GM12878 (cell line): ENCODE measurements around the gene SPEG. TPM values are rescaled to one million over a fixed set of nuclear protein-coding genes. Genes with fewer than 3 reads are reported as not detected.

Experiments used
- ATAC-seq: fragments of 200-7000 bp; cut with Tn5 transposase; 3 replicates; pipeline ENCODE4 v1.9.1; 2020; ENCODE audit warnings: mild to moderate bottlenecking, moderate library complexity
- BruUV-seq: library from RNA; stranded (reverse); fragments of 400-500 nt; replicated peaks from 2 replicates; lab custom pipeline; 2021; lab: Mats Ljungman, UMichigan
- CTCF ChIA-PET: fragments of 300-600 bp; sonication (Branson Sonifier 250); formaldehyde crosslinking; extraction: SDS; loops from one replicate; lab custom pipeline; 2021; ENCODE audit warnings: inconsistent platforms; lab: Yijun Ruan, JAX
- POLR2A ChIA-PET: fragments of 350-600 bp; formaldehyde crosslinking; extraction: SDS; loops from one replicate; lab custom pipeline; 2021; ENCODE audit warnings: inconsistent platforms; lab: Charles Lee
- RAD21 ChIA-PET: fragments of 300-600 bp; sonication (Branson Sonifier 250); formaldehyde crosslinking; loops from one replicate; lab custom pipeline; 2023; ENCODE audit warnings: antibody characterized with exemption; ENCODE audit not compliant: unreplicated experiment; lab: Charles Lee
- SMC1A ChIA-PET: fragments of 300-600 bp; sonication (Branson Sonifier 250); formaldehyde crosslinking; loops from one replicate; lab custom pipeline; 2023; ENCODE audit not compliant: unreplicated experiment, uncharacterized antibody; lab: Charles Lee
- DNase-seq: peaks from one replicate; pipeline ENCODE4 v3.0.0-alpha.2; 2011; ENCODE audit warnings: low read depth, low spot score
- FAIRE-seq: peaks from 3 replicates; lab custom pipeline; 2011; peaks lifted over from hg19 to GRCh38; lab: Jason Lieb, UNC
- H2AFZ ChIP-seq: 2 replicates; pipeline ENCODE4 v1.6.0; 2011; ENCODE audit warnings: low read depth, low read length, control low read depth; ENCODE audit not compliant: control insufficient read depth
- H3K27ac ChIP-seq: 2 replicates; pipeline ENCODE4 v1.5.1; 2011; ENCODE audit warnings: control low read depth; ENCODE audit not compliant: control insufficient read depth, insufficient read depth
- H3K27me3 ChIP-seq, 2 experiments: replicated peaks in 1 of 2; 2 replicates each; pipeline versions ENCODE4 v1.6.0 to v1.6.1; 2011; ENCODE audit warnings: low read length in 1 of 2; ENCODE audit not compliant: control insufficient read depth in 2 of 2, insufficient read depth in 2 of 2
- H3K36me3 ChIP-seq, 2 experiments: 2 replicates each; pipeline ENCODE4 v1.5.1; 2011; ENCODE audit warnings: low read length in 1 of 2; ENCODE audit not compliant: control insufficient read depth in 2 of 2, insufficient read depth in 2 of 2
- H3K4me1 ChIP-seq: 2 replicates; pipeline ENCODE4 v1.6.1; 2011; ENCODE audit warnings: mild to moderate bottlenecking, low read length, moderate library complexity, mixed read lengths; ENCODE audit not compliant: control insufficient read depth, insufficient read depth
- H3K4me2 ChIP-seq: 2 replicates; pipeline ENCODE4 v1.6.0; 2011; ENCODE audit warnings: control low read depth; ENCODE audit not compliant: control insufficient read depth, insufficient read depth
- H3K4me3 ChIP-seq: fragments of 200-600 bp; sonication (generic); 2 replicates; pipeline ENCODE4 v1.5.1; 2016
- H3K79me2 ChIP-seq: 2 replicates; pipeline ENCODE4 v1.6.0; 2011; ENCODE audit warnings: low read length; ENCODE audit not compliant: control insufficient read depth, insufficient read depth
- H3K9ac ChIP-seq: 2 replicates; pipeline ENCODE4 v1.8.0; 2011; ENCODE audit warnings: low read length, control low read depth, mixed read lengths; ENCODE audit not compliant: control insufficient read depth, insufficient read depth
- H3K9me3 ChIP-seq: replicated peaks from 3 replicates; pipeline ENCODE4 v1.5.1; 2011; ENCODE audit warnings: mild to moderate bottlenecking, low read length; ENCODE audit not compliant: control insufficient read depth, insufficient read depth
- H4K20me1 ChIP-seq: 2 replicates; pipeline ENCODE4 v1.6.0; 2011; ENCODE audit not compliant: control insufficient read depth, insufficient read depth
- BHLHE40 ChIP-seq, 2 experiments: fragments of 450-650 bp in 1 of 2; IDR thresholded peaks; 2 replicates each; pipeline ENCODE4 v1.6.1; 2011 to 2017; ENCODE audit warnings: low read depth in 2 of 2, borderline replicate concordance in 1 of 2, improper control_type of control experiment in 1 of 2, low read length in 1 of 2, mild to moderate bottlenecking in 1 of 2
- CBFB ChIP-seq: IDR thresholded peaks from 2 replicates; pipeline ENCODE4 v1.6.1; 2016; ENCODE audit warnings: antibody characterized with exemption, low read depth
- CHD1 ChIP-seq: IDR thresholded peaks from 2 replicates; pipeline ENCODE4 v1.6.1; 2012; ENCODE audit warnings: low read depth, low read length, improper control_type of control experiment
- CHD4 ChIP-seq: fragments of 200-600 bp; sonication (generic); IDR thresholded peaks from 2 replicates; pipeline ENCODE4 v1.6.1; 2016; ENCODE audit warnings: mild to moderate bottlenecking
- HDGF ChIP-seq: fragments of 450-650 bp; IDR thresholded peaks from 2 replicates; pipeline ENCODE4 v1.6.1; 2016; ENCODE audit warnings: antibody characterized with exemption
- PAX8 ChIP-seq: fragments of 450-650 bp; IDR thresholded peaks from 2 replicates; pipeline ENCODE4 v1.6.1; 2017; ENCODE audit warnings: mild to moderate bottlenecking, moderate library complexity
- SIX5 ChIP-seq: IDR thresholded peaks from 2 replicates; pipeline ENCODE4 v1.6.1; 2011; ENCODE audit warnings: mild to moderate bottlenecking, low read depth, low read length, moderate library complexity; ENCODE audit not compliant: severe bottlenecking
- SP1 ChIP-seq: IDR thresholded peaks from one replicate; pipeline ENCODE4 v1.6.1; 2011; ENCODE audit warnings: low read depth, low read length
- SUZ12 ChIP-seq: fragments of 200-600 bp; sonication (generic); IDR thresholded peaks from one replicate; pipeline ENCODE4 v1.6.1; 2018; ENCODE audit warnings: antibody characterized with exemption, mild to moderate bottlenecking; ENCODE audit not compliant: unreplicated experiment
- WGBS: methylation state at CpG from one replicate; pipeline ENCODE4 v1.1.6; 2016; ENCODE audit warnings: low lambda C conversion rate; ENCODE audit not compliant: insufficient replicate concordance, insufficient coverage; ENCODE audit errors: missing lambda C conversion rate; 5-methylcytosine and 5-hydroxymethylcytosine counted together
- in situ Hi-C: fragments of 300-500 bp; cut with MboI; formaldehyde crosslinking; loops from 9 replicates; pipeline ENCODE4 v1.14.3; 2018; ENCODE audit warnings: mixed read lengths
- intact Hi-C: fragments of 100-400 bp; cut with micrococcal nuclease; formaldehyde crosslinking; loops from one replicate; pipeline ENCODE4 v1.14.2; 2022; ENCODE audit not compliant: unreplicated experiment
- polyA plus RNA-seq, 11 experiments: library from polyadenylated mRNA; depleted of rRNA in 4 of 11; unstranded in 6 of 11; stranded (reverse) in 5 of 11; fragments of >200 nt; fragmentation: Nextera tagmentation in 4 of 11; fragmentation: Illumina TruSeq in 1 of 11; extraction: Ambion mirVana in 4 of 11; extraction: Trizol in 1 of 11; gene quantifications; 1 replicate in 1 of 11; 2 replicates in 10 of 11; pipeline versions ENCODE4 v1.2.1 to v1.2.3, GENCODE V29; 2011 to 2016; ENCODE audit warnings: inconsistent platforms in 2 of 11, missing spikeins in 2 of 11, low read depth in 1 of 11
- total RNA-seq, 4 experiments: library from RNA; depleted of rRNA in 3 of 4; stranded (reverse); fragments of >200 nt in 3 of 4; fragmentation: Illumina TruSeq in 1 of 4; extraction: Trizol in 1 of 4; gene quantifications; 2 replicates each; pipeline versions ENCODE4 v1.2.1 to v1.2.3, GENCODE V29; 2013 to 2021
- TF ChIP-seq, protein P1 (sequence below): IDR thresholded peaks from 2 replicates; pipeline ENCODE4 v1.6.1; 2012; ENCODE audit warnings: low read depth, low read length, improper control_type of control experiment
- TF ChIP-seq, protein P2 (sequence below): IDR thresholded peaks from 2 replicates; pipeline ENCODE4 v1.6.1; 2012; ENCODE audit warnings: mild to moderate bottlenecking, low read depth, low read length

Gene SPEG
- total and polyA plus RNA-seq, 10 of the 15 experiments (the other 5 are each of a cell fraction or from before 2014, with no cell fraction given): 0.03 to 0.28 TPM; not detected in 8

DNA sequence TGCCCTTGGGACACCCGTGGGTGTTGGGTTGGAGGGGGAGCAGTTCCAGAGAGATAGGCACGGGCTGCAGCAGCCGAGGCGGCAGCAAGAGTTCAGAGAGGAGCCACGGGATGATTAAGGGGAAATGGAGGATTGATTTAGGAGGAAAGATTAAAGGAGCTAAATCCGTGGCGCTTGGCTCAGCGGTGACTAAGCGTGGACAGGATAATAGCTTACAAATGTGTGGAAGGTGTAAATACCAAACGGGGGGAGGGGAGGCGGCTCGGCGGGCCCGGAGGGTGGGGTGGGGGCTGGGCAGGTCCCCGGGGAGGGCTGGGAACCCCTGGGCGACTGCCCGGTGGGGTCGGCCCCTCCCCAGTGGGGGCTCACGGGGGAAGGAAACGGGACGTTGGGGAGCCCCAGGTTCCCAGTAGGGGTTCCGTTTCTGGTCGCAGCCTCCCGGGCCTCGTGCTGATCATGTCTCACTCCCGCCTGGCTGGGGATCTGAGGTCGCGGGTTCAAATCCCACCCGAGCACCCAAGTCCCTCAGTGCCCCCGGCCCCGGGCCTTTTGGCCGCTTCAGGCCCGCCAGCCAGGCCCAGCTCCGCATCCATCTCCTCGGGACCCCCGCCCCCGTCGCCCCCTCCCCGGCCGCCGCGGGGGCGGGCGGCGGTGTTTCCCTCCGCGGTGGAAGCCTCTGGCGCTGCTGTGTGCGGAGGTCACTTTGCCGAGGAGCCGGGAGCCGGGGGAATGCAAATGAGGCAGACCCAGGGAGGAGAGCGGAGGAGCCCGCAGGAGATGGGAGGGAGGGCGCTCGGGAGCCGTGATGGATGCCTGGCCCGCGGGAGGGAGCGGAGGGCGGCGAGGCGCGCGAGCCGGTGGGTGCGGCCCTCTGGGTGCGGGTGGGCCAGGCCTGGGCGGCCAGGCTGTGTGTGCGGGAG lies 87.7 kb downstream of the SPEG start:
- Histone ChIP-seq H3K27ac (no peak overlapping the region), H3K27me3 (peaks cover 18% of the 10 kb centered on the region in 2 experiments), H3K36me3 (no peaks in the 10 kb centered on the region), H3K4me3 (no peak overlapping the region), H3K4me1 (no peaks in the 10 kb centered on the region), H3K79me2 (no peaks in the 10 kb centered on the region), H3K9ac (no peak overlapping the region), H2AFZ (no peak overlapping the region), H4K20me1 (no peaks in the 10 kb centered on the region), H3K9me3 (no peaks in the 10 kb centered on the region), H3K4me2 (no peak overlapping the region)
- intact Hi-C loops (no loop called here), in situ Hi-C loops (no loop called here)
- ChIA-PET CTCF (interaction anchor here (1.2 to 10.8 kb wide), 2 partner anchors 18 to 26 kb away, joined by 3 to 224 read pairs; partner anchors contain the start of gene GMPPA), POLR2A (no interaction called here), RAD21 (no interaction called here), SMC1A (interaction anchor here (0.9 kb wide), 1 partner anchor 8 kb away, joined by 3 read pairs; no protein-coding TSS in a partner anchor)
- 6% methylated on average over 32 of the region's 70 CpGs for WGBS
- peak; percentile 91 for TF ChIP-seq SUZ12
- TF ChIP-seq, protein P1, sequence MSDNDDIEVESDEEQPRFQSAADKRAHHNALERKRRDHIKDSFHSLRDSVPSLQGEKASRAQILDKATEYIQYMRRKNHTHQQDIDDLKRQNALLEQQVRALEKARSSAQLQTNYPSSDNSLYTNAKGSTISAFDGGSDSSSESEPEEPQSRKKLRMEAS: no peak
- FAIRE-seq (no peak), ATAC-seq (no peak), DNase-seq (no peak)
- BruUV-seq: no TSS peak

DNA sequence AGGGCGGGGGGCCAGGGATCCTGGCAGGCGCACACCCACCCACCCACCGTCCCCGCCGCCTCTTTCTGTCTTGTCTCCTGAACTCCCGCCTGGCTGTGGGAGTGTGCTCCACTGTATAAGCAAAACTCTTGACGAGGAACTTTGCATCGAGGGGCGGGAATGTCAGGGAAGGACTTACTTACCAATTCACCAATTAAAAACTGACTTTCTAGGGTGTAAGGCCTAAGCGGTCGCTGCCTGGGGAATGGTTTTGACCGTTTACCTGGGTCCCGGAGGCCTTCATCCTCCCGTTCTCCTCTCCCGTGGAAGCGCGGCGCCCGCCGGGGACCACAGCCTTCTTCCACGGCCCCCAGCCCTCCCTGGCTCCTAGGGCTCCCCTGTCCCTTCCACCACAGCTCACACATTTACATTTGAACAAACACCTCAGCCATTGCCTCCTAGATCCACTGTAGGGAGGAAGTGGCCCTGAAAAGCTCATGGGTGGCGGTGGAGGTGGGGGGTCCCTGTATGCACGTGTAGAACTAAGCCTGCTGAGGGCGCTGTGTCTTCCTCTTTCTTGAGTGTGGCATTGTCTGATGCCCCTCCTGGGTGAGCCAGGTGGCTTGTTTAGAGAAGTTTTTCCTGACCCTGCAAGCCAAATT lies 88.5 kb downstream of the SPEG start:
- ChIA-PET SMC1A (no interaction called here), POLR2A (no interaction called here), CTCF (interaction anchor here (0.9 to 10.8 kb wide), 3 partner anchors 17 to 121 kb away, joined by 3 to 224 read pairs (median 3); partner anchors contain the start of gene GMPPA), RAD21 (no interaction called here)
- Histone ChIP-seq H3K36me3 (no peaks in the 10 kb centered on the region), H3K4me2 (no peak overlapping the region), H3K27me3 (peaks cover 16 to 18% of the 10 kb centered on the region in 2 experiments), H3K9me3 (no peaks in the 10 kb centered on the region), H3K4me3 (no peak overlapping the region), H3K27ac (no peak overlapping the region), H3K79me2 (no peaks in the 10 kb centered on the region), H4K20me1 (no peaks in the 10 kb centered on the region), H2AFZ (no peak overlapping the region), H3K4me1 (no peaks in the 10 kb centered on the region), H3K9ac (no peak overlapping the region)
- 21% methylated on average over 20 of the region's 24 CpGs for WGBS
- no TSS peak for BruUV-seq
- no peak for ATAC-seq
- no peak for DNase-seq
- intact Hi-C loops: no loop called here
- in situ Hi-C loops: no loop called here
- FAIRE-seq: no peak
- TF ChIP-seq PAX8: no peak
- no peak for TF ChIP-seq SIX5
- no peak for TF ChIP-seq SP1
- no peak for TF ChIP-seq CHD1
- no peak for TF ChIP-seq BHLHE40 (IDR thresholded peaks at IDR 0.05; ENCODE audit: borderline replicate concordance in 1 of 2, low read depth in 2 of 2, low read length in 1 of 2)
- TF ChIP-seq CBFB: no peak
- TF ChIP-seq HDGF: no peak
- no peak for TF ChIP-seq CHD4
- TF ChIP-seq, protein P2, sequence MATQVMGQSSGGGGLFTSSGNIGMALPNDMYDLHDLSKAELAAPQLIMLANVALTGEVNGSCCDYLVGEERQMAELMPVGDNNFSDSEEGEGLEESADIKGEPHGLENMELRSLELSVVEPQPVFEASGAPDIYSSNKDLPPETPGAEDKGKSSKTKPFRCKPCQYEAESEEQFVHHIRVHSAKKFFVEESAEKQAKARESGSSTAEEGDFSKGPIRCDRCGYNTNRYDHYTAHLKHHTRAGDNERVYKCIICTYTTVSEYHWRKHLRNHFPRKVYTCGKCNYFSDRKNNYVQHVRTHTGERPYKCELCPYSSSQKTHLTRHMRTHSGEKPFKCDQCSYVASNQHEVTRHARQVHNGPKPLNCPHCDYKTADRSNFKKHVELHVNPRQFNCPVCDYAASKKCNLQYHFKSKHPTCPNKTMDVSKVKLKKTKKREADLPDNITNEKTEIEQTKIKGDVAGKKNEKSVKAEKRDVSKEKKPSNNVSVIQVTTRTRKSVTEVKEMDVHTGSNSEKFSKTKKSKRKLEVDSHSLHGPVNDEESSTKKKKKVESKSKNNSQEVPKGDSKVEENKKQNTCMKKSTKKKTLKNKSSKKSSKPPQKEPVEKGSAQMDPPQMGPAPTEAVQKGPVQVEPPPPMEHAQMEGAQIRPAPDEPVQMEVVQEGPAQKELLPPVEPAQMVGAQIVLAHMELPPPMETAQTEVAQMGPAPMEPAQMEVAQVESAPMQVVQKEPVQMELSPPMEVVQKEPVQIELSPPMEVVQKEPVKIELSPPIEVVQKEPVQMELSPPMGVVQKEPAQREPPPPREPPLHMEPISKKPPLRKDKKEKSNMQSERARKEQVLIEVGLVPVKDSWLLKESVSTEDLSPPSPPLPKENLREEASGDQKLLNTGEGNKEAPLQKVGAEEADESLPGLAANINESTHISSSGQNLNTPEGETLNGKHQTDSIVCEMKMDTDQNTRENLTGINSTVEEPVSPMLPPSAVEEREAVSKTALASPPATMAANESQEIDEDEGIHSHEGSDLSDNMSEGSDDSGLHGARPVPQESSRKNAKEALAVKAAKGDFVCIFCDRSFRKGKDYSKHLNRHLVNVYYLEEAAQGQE: no peak
